HG02840 (cell line): Measurements from ENCODE around the gene TRPV2.

Experiments used
- ATAC-seq: cut with Tn5 transposase; IDR thresholded peaks from one replicate; pipeline ENCODE4 v1.9.1; 2021; ENCODE audit warnings: mild to moderate bottlenecking, moderate library complexity, moderate number of reproducible peaks; ENCODE audit not compliant: unreplicated experiment, low FRiP score

Gene TRPV2

DNA sequence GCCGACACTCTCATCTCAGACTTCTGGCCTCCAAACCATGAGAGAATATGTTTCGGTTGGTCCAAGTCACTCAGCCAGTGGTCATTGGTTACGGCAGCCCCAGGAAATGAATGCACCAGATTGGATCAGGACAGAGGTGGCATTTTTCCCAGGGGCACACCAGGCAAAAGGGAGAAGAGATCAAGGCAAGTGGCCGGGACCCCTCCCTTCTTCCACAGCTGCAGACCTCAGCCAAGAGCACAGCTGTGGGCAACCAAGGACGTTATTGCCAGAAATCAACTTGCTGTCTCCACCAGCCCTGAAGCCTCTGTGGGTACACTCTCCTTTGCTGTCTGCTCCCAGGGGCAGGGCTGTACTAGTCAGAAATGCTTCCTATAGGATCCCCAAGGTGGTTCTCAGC lies 55.9 kb downstream of the TRPV2 start:
- ATAC-seq = no peak

- no peak for ATAC-seq
Measured at GRCh38 chr17:16472539-16472938, 57.2 kb downstream of the TRPV2 start.

DNA sequence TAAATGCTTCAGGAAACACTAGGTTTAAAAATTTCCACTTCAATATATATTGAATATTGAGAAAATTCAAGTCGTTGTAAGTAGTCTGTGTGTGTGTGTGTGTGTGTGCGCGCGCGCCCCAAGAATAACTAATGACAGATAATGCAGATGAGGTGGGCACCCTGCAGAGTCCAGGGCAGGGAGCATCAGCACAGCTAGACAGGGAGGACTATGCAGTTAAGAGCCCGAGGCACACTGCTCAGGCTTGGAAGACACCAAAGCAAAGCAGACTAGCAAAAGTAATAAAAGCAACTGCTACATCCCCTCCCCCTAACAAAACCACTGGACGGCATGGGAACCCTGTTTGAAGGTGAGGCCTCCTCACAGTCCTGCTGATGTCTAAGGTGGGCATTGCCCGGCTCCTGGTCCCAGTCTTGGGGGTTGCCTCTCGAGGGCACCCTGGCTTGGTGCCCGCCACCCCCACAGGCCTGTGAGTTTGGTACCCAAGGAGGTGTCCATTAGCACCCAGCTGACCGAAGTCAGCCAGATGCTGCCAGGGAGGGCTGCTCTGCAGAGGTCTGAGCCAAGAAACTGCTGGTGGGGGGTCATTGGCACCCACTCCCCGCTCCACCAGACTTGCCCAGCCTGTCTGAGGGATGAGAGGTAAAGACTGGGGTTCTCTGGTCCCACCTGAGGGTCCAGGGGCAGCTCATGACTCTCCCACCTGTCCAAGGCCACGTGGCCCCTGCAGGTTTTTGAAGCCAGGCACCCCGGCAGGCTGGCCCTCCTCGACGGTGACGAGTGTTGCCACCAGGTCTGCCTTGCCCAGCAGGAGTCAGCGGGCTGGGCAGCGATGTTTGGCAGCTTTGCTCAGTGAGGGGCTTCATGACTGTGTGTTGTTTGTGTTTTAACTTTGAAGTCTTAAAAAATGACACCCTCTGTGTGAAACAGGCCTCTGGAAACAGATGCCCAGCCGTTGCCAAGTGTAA lies 58.0 kb downstream of the TRPV2 start:
- ATAC-seq = no peak

- ATAC-seq = no peak
Measured at GRCh38 chr17:16474012-16474725, 58.8 kb downstream of the TRPV2 start.

- ATAC-seq = no peak
Measured at GRCh38 chr17:16475179-16475704, 59.9 kb downstream of the TRPV2 start.

- ATAC-seq = no peak
Measured at GRCh38 chr17:16477255-16477654, 61.9 kb downstream of the TRPV2 start.

- ATAC-seq = no peak
Measured at GRCh38 chr17:16477666-16478065, 62.3 kb downstream of the TRPV2 start.

- ATAC-seq = no peak
Measured at GRCh38 chr17:16478649-16479048, 63.3 kb downstream of the TRPV2 start.

DNA sequence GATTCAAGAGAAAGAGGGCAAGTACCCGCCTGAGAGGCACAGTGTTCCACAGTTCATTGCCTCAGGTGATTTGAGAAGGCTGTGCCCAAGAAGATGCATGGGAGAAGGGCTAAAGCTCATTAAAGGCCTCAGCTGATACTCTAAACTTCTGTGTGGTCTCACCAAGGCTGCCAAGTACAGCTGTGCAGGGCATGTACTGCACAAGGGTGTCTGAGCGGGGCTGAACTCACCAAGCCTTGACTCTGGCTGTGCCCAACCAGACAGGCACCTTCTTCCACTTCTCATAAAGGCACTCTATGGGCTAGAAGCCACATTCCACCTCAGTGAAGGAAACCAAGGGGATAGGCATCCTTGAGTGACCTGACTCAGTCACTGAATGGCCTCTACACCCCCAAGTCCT lies 63.9 kb downstream of the TRPV2 start:
- ATAC-seq = no peak

DNA sequence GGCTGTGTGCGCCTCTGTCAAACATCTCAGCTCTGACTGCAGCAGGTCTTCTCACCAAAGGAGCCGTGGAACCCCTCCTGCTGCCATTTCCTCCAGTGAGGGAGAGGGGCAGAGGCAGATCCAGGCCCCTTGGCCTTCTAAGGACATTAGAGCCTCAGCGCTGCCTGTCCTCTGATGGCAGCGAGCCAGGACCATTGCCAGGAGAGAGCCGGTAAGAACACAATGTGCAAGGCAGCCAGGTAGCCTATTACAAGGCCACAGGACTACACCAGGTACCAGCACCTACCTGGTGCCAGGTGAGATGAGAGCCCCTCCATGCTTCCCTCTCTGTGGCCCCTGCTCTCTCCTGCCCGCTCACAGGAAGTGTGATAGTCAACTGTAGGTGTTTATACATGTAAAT lies 65.6 kb downstream of the TRPV2 start:
- no peak for ATAC-seq

GRCh38 chr17:16482253-16482652 lies 66.9 kb downstream of the TRPV2 start:
- ATAC-seq = no peak

DNA sequence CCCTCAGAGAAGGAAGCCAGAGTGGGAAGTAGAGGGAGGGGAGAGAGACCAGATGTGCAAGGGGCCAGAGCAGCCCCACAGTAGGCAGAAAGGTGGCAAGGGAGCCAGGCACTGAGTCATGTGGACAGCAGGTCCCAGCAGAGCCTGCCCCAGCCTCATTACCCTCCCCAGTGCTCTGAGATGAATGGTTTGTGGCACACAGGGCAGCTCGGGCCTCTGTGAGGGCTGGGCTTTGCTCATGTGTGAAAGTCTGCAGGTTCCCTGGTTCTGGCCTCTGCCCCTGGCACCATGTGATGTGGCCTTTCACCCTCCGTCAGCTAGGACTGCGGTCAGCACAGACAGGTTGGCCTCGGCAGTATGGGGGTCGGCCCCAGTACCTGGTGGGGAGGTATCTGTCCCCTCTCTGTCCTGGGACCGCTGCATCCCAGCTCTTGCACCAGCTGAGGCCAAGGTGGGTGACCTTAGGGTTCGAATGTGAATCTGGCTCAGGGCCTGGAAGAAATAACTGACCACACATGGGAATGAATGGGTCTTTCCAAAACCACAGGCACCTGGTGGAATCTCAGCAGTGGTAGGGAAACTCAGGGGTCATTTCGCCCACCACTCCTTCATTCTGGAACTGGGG lies 67.8 kb downstream of the TRPV2 start:
- ATAC-seq = no peak

DNA sequence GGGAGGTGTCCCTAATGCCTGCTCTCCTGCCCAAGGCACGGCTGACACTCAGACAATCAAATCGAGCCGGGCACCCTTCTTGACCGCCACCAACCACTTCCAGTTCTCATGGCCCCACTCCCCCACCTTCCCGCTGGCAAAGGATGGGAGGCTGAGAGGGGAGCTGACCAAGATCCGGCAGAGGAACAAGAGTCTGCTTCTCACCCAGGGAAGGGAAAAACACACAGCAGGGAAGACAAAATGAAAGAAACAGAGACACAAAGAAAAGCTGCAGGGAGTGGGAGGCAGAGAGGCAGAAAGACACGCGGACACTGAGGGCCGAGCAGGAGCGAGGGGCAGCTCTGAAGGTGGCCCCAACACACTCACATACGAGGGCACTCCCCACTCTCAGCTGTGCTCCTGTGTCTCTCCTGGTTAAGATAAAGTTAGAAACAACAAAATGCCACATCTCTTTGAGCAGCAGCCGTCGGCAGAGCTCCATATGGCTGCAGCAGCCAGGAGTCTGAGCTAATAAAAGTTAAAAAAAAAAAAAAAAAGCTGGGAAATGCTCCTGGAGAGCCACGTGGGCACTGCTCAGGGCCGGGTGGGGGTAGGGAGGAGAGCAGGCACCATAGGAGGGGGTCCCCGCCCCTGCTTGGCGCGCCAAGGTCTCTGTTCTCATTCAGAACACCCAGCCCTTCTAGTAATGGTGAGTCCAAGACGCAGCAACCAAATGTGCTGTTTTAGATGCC lies 69.2 kb downstream of the TRPV2 start:
- ATAC-seq = no peak
